HepG2 (cell line): ENCODE results near the gene STAP2. TPM values are rescaled to one million over a fixed set of nuclear protein-coding genes. Genes with fewer than 3 reads are reported as not detected.
A peak's percentile ranks its signal among the peaks of the same experiment; 100 is the strongest.

Experiments used
- CENPX ChIP-seq: sonication (generic); formaldehyde crosslinking; IDR thresholded peaks from 2 replicates; pipeline ENCODE4 v1.9.0; 2021; ENCODE audit warnings: mild to moderate bottlenecking, missing genetic modification reagents, moderate library complexity
- ERF ChIP-seq: IDR thresholded peaks from 2 replicates; pipeline ENCODE4 v1.6.1; 2018; ENCODE audit warnings: missing biosample characterization, missing genetic modification reagents
- NR0B2 ChIP-seq: sonication (generic); formaldehyde crosslinking; IDR thresholded peaks from 2 replicates; pipeline ENCODE4 v1.4.0; 2020; ENCODE audit warnings: mild to moderate bottlenecking, missing genetic modification reagents
- PRPF4 ChIP-seq: fragments of 200-400 bp; formaldehyde crosslinking; IDR thresholded peaks from 2 replicates; pipeline ENCODE4 v1.6.1; 2016; ENCODE audit warnings: low read length, low read depth; ENCODE audit not compliant: poor library complexity, severe bottlenecking
- TERF1 ChIP-seq: sonication (generic); formaldehyde crosslinking; IDR thresholded peaks from 2 replicates; pipeline ENCODE4 v1.8.0; 2022; ENCODE audit warnings: mild to moderate bottlenecking, missing genetic modification reagents, moderate library complexity
- TFE3 ChIP-seq: IDR thresholded peaks from 2 replicates; pipeline ENCODE4 v1.6.1; 2016
- ZBED4 ChIP-seq: sonication (generic); formaldehyde crosslinking; IDR thresholded peaks from 2 replicates; pipeline ENCODE4 v1.4.0; 2020; ENCODE audit warnings: missing genetic modification reagents, borderline replicate concordance
- ZBTB33 ChIP-seq: sonication (generic); formaldehyde crosslinking; IDR thresholded peaks from 2 replicates; pipeline ENCODE4 v1.4.0; 2020; ENCODE audit warnings: missing genetic modification reagents
- ZNF17 ChIP-seq: sonication (generic); formaldehyde crosslinking; IDR thresholded peaks from 2 replicates; pipeline ENCODE4 v1.5.0; 2020; ENCODE audit warnings: mild to moderate bottlenecking, missing genetic modification reagents
- ZNF205 ChIP-seq: IDR thresholded peaks from 2 replicates; pipeline ENCODE4 v1.6.1; 2018; ENCODE audit warnings: missing biosample characterization, missing genetic modification reagents
- ZNF460 ChIP-seq: sonication (generic); formaldehyde crosslinking; IDR thresholded peaks from 2 replicates; pipeline ENCODE4 v1.5.1; 2020; ENCODE audit warnings: missing genetic modification reagents, mild to moderate bottlenecking, borderline replicate concordance
- ZNF547 ChIP-seq: sonication (generic); formaldehyde crosslinking; IDR thresholded peaks from 2 replicates; pipeline ENCODE4 v1.5.1; 2020; ENCODE audit warnings: mild to moderate bottlenecking, missing genetic modification reagents
- ZNF556 ChIP-seq: sonication (generic); formaldehyde crosslinking; IDR thresholded peaks from 2 replicates; pipeline ENCODE4 v1.4.0; 2020; ENCODE audit warnings: mild to moderate bottlenecking, missing genetic modification reagents, borderline replicate concordance
- ZNF639 ChIP-seq: conservative IDR thresholded peaks from 2 replicates; pipeline ENCODE4 v1.6.1; 2018; ENCODE audit warnings: missing genetic modification reagents
- ZNF703 ChIP-seq: sonication (generic); formaldehyde crosslinking; IDR thresholded peaks from 2 replicates; pipeline ENCODE4 v1.5.1; 2020; ENCODE audit warnings: missing genetic modification reagents, mild to moderate bottlenecking, moderate library complexity, borderline replicate concordance
- ZNF747 ChIP-seq: sonication (generic); formaldehyde crosslinking; IDR thresholded peaks from 2 replicates; pipeline ENCODE4 v1.8.1; 2023; ENCODE audit warnings: missing genetic modification reagents, mild to moderate bottlenecking, borderline replicate concordance
- polyA plus RNA-seq, 8 experiments: library from polyadenylated mRNA; depleted of rRNA in 3 of 8; stranded (reverse) in 7 of 8; unstranded in 1 of 8; fragments of >200 nt; fragmentation: Illumina TruSeq in 4 of 8; extraction: Trizol in 4 of 8; gene quantifications; 2 replicates each; pipeline versions ENCODE4 v1.2.1 to v1.2.3, GENCODE V29; 2011 to 2016; ENCODE audit warnings: low read depth in 4 of 8, missing spikeins in 1 of 8, mixed read lengths in 1 of 8; ENCODE audit not compliant: insufficient read depth in 1 of 8
- total RNA-seq, 5 experiments: library from RNA; depleted of rRNA; stranded (reverse); fragments of >200 nt; fragmentation: Illumina TruSeq; extraction: Trizol; gene quantifications; 2 replicates each; pipeline ENCODE4 v1.2.3, GENCODE V29; 2016; ENCODE audit warnings: low read depth in 1 of 5

Gene STAP2
- total and polyA plus RNA-seq, 2 of the 13 experiments (the other 11 are each of a cell fraction or from before 2014, with no cell fraction given) = 39.0 to 43.7 TPM

- TF ChIP-seq ZNF556 (CRISPR knock-in tag) = peak; percentile 67; the same call in 1 of the 2 replicates
- no peak for TF ChIP-seq PRPF4
- TF ChIP-seq ZNF460 (CRISPR knock-in tag) = peak; percentile 68; the same call in 1 of the 2 replicates
- TF ChIP-seq NR0B2 (CRISPR knock-in tag) = no peak; the same call in 1 of the 2 replicates
- TF ChIP-seq ZNF747 (CRISPR knock-in tag) = peak; percentile 92
- TF ChIP-seq TFE3 (CRISPR knock-in tag) = peak; percentile 88
- TF ChIP-seq TERF1 (CRISPR knock-in tag) = no peak
- TF ChIP-seq ZNF639 (CRISPR knock-in tag) = peak; percentile 81
- no peak for TF ChIP-seq ZNF17 (CRISPR knock-in tag)
- peak; percentile 77 for TF ChIP-seq ZBTB33 (CRISPR knock-in tag)
- no peak for TF ChIP-seq CENPX (CRISPR knock-in tag)
- TF ChIP-seq ERF = peak; percentile 99
- peak; percentile 52; the same call in 1 of the 2 replicates for TF ChIP-seq ZNF205 (CRISPR knock-in tag)
- no peak for TF ChIP-seq ZNF703 (CRISPR knock-in tag)
- TF ChIP-seq ZNF547 (CRISPR knock-in tag) = peak; percentile 91
- no peak; the same call in 1 of the 2 replicates for TF ChIP-seq ZBED4 (CRISPR knock-in tag)
Observed at GRCh38 chr19:4310247-4311121, 28.1 kb downstream of the STAP2 start (continued).
